Activated T-cell treated with anti-CD3 and anti-CD28 coated beads, Interleukin-2, amount 50 U/mL, for 4 hours (primary cell): Measurements from ENCODE around the gene SERPINA4. TPM values are rescaled to one million over a fixed set of nuclear protein-coding genes. Genes with fewer than 3 reads are reported as not detected.

Experiments used
- ATAC-seq, 2 donors: fragments of 200-7000 bp; cut with Tn5 transposase; one replicate each; pipeline ENCODE4 v1.10.0; 2021
- DNase-seq: peaks from one replicate; pipeline ENCODE4 v3.0.0-alpha.2; 2020
- H3K27me3 Mint-ChIP-seq: one replicate; pipeline ENCODE4 v1.8.0; 2021; ENCODE audit warnings: low read depth, mixed read lengths
- H3K36me3 Mint-ChIP-seq: one replicate; pipeline ENCODE4 v1.8.0; 2022; ENCODE audit warnings: mixed read lengths; ENCODE audit not compliant: insufficient read depth
- H3K4me1 Mint-ChIP-seq: one replicate; pipeline ENCODE4 v1.8.0; 2021; ENCODE audit warnings: low read depth, mixed read lengths
- H3K4me3 Mint-ChIP-seq: one replicate; pipeline ENCODE4 v1.8.0; 2021; ENCODE audit warnings: mild to moderate bottlenecking, moderate library complexity, mixed read lengths
- H3K9me3 Mint-ChIP-seq: one replicate; pipeline ENCODE4 v1.8.0; 2021; ENCODE audit warnings: mixed read lengths
- total RNA-seq, 3 donors: library from RNA; stranded (reverse); gene quantifications; one replicate each; pipeline ENCODE4 v1.2.1, GENCODE V29; 2021

Gene SERPINA4, protein sequence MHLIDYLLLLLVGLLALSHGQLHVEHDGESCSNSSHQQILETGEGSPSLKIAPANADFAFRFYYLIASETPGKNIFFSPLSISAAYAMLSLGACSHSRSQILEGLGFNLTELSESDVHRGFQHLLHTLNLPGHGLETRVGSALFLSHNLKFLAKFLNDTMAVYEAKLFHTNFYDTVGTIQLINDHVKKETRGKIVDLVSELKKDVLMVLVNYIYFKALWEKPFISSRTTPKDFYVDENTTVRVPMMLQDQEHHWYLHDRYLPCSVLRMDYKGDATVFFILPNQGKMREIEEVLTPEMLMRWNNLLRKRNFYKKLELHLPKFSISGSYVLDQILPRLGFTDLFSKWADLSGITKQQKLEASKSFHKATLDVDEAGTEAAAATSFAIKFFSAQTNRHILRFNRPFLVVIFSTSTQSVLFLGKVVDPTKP
- not detected for total RNA-seq

- Mint-ChIP-seq H3K4me3 (no peak within 1 kb of the TSS), H3K9me3 (no peaks in the 10 kb centered on the region), H3K36me3 (no peaks in the 10 kb centered on the region), H3K4me1 (no peaks in the 10 kb centered on the region), H3K27me3 (peaks cover 9% of the 10 kb centered on the region)
- DNase-seq (no peak), ATAC-seq (no peak)
These were observed at the start of gene SERPINA4 for GRCh38 chr14:94560751-94561655. Gene SERPINA4 (plus strand): TSS chr14:94561442. CDS start chr14:94563483, 2,041 bp downstream.

- no peaks in the 10 kb centered on the region for H3K9me3 Mint-ChIP-seq
- H3K4me1 Mint-ChIP-seq: no peaks in the 10 kb centered on the region
- peaks cover 18% of the 10 kb centered on the region for H3K27me3 Mint-ChIP-seq
These were observed 46.9 kb upstream of the SERPINA4 start for GRCh38 chr14:94514351-94514750.

GRCh38 chr14:94515426-94515825 lies 45.8 kb upstream of the SERPINA4 start:
- Mint-ChIP-seq H3K36me3 (no peaks in the 10 kb centered on the region), H3K9me3 (no peaks in the 10 kb centered on the region), H3K27me3 (peaks cover 18% of the 10 kb centered on the region), H3K4me1 (no peaks in the 10 kb centered on the region), H3K4me3 (no peak overlapping the region)
- ATAC-seq: no peak
- DNase-seq: no peak

More at GRCh38 chr14:94514351-94514750, 46.9 kb upstream of the SERPINA4 start:
- Mint-ChIP-seq H3K4me3 (no peak overlapping the region), H3K36me3 (no peaks in the 10 kb centered on the region)
- DNase-seq: no peak
- ATAC-seq: no peak

DNA sequence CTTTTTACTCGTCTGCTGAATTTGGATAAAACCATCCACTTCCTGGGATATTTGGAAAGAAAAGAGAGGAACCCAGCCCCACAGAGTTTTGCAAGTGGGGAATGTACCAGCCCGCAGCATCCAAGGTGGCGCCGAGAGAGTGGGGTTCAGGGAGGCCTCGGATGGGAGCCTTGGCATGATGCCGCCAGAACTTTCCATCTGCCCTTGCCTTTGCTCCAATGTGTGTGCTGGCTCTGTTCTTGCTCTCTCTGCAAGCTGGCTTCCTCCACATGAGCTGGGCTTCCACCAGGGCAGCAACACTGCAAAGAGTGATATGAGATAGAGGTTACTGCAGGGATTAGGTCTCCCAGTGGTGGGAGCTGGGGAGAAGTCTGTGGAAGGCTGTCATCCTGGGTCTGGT lies 45.4 kb upstream of the SERPINA4 start:
- Mint-ChIP-seq H3K36me3 (no peaks in the 10 kb centered on the region), H3K4me1 (no peaks in the 10 kb centered on the region)

GRCh38 chr14:94517248-94517640 lies 44.0 kb upstream of the SERPINA4 start:
- Mint-ChIP-seq H3K4me3 (no peak overlapping the region), H3K9me3 (no peaks in the 10 kb centered on the region), H3K36me3 (no peaks in the 10 kb centered on the region), H3K4me1 (no peaks in the 10 kb centered on the region), H3K27me3 (peaks cover 12% of the 10 kb centered on the region)
- ATAC-seq: no peak
- no peak for DNase-seq

More for the DNA sequence above, 45.4 kb upstream of the SERPINA4 start:
- no peak overlapping the region for H3K4me3 Mint-ChIP-seq
- H3K9me3 Mint-ChIP-seq: no peaks in the 10 kb centered on the region
- peaks cover 14% of the 10 kb centered on the region for H3K27me3 Mint-ChIP-seq
- DNase-seq (no peak), ATAC-seq (no peak)

DNA sequence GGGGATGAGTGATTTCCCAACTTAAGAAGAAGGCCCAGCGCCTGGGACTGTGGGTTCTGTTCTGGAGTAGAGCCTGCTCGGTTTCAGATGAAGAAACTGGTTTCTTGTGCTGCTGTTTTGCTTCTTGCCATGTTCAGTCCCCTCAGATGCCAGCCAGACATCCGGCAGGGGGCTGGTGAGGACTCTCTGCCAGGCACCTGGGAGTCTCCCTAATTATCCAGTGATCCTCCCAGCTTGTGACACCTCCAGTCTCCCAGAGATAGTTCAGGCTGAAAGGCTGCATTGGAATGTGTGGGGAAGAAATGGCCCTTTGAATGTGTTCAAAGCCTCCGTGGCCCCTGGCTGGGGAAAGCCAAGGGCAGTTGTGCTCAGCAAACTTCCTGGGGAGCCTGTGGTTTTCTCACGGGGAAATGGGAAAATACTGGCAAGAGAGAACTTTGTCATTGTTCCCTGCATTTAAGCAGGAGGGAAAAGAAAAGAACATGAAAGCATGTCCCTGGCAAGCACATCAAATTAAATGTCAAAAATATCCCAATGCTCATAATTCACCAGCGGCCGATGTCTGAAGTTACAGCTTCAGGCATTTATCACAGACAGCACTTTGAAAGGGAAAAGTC lies 43.5 kb upstream of the SERPINA4 start:
- DNase-seq (no peak), ATAC-seq (no peak)
- peaks cover 12% of the 10 kb centered on the region for H3K27me3 Mint-ChIP-seq
- H3K4me3 Mint-ChIP-seq: no peak overlapping the region
- H3K36me3 Mint-ChIP-seq: no peaks in the 10 kb centered on the region
- H3K4me1 Mint-ChIP-seq: no peaks in the 10 kb centered on the region
- no peaks in the 10 kb centered on the region for H3K9me3 Mint-ChIP-seq

DNA sequence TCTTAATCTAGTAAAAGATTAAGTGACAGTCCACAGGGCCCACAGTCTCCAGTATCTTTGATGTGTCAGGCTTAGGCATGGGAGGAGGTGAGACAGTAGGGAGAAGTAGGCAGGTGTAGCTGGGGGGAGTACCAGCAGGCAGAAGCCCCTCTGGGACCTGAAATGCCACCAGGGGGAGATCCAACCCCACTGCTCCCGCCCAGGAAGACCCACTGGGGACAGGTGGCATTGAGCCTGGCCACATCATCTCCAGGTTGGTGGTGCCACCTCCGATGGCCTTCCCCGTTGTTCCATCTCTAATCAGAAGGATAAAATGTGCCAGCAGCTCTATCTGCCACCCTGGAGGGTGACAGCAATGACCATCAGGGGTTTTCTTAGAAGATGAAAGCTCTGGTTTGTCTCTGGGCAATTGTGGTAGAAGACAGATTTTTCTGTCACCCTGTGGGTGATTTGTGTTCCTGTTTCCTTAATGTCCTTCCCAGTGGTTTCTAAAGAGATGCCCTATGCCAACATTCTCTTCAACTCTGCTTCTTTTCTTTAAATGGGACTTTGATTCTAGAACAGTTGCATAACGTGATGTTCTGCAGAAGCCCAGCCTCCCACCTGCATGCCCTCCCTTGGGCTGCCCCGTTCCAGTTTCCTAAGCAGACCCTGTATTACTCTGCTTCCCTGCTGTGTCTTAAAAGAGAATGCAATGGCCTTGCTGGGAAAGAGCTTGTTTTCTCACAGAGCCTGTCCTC lies 39.7 kb upstream of the SERPINA4 start:
- Mint-ChIP-seq H3K36me3 (no peaks in the 10 kb centered on the region), H3K4me3 (no peak overlapping the region), H3K27me3 (peaks cover 14% of the 10 kb centered on the region), H3K9me3 (no peaks in the 10 kb centered on the region), H3K4me1 (no peaks in the 10 kb centered on the region)
- ATAC-seq (no peak), DNase-seq (no peak)

GRCh38 chr14:94522115-94522724 lies 39.0 kb upstream of the SERPINA4 start:
- ATAC-seq (no peak), DNase-seq (no peak)
- peaks cover 18% of the 10 kb centered on the region for H3K27me3 Mint-ChIP-seq
- no peaks in the 10 kb centered on the region for H3K9me3 Mint-ChIP-seq
- H3K4me1 Mint-ChIP-seq: no peaks in the 10 kb centered on the region
- H3K4me3 Mint-ChIP-seq: no peak overlapping the region
- H3K36me3 Mint-ChIP-seq: no peaks in the 10 kb centered on the region

DNA sequence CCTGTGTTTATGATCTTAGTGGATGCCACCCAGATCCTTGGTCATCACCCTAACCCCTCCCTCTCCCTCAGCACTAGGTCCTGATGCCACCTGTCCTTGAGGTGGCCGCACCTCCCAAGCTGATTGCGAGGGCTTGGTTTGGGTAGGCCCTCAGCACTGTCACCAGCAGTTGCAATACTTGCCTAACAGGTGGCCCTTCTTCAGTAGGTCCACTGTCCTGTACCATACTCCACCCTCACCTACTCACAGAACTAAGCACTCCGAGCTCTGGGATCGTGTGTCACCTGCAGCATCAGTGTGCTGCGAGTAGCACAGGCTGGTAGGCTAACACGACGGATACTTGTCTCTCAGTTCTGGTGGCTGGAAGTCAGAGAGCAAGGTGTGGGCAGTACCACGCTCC lies 38.0 kb upstream of the SERPINA4 start:
- H3K4me3 Mint-ChIP-seq: no peak overlapping the region
- H3K4me1 Mint-ChIP-seq: no peaks in the 10 kb centered on the region
- DNase-seq: no peak
- no peaks in the 10 kb centered on the region for H3K36me3 Mint-ChIP-seq
- ATAC-seq: no peak
- no peaks in the 10 kb centered on the region for H3K9me3 Mint-ChIP-seq
- peaks cover 20% of the 10 kb centered on the region for H3K27me3 Mint-ChIP-seq

GRCh38 chr14:94524093-94524492 lies 37.1 kb upstream of the SERPINA4 start:
- DNase-seq (no peak), ATAC-seq (no peak)
- Mint-ChIP-seq H3K9me3 (no peaks in the 10 kb centered on the region), H3K4me3 (no peak overlapping the region), H3K4me1 (no peaks in the 10 kb centered on the region), H3K36me3 (no peaks in the 10 kb centered on the region), H3K27me3 (peaks cover 20% of the 10 kb centered on the region)

GRCh38 chr14:94531187-94531586 lies 30.1 kb upstream of the SERPINA4 start:
- DNase-seq (no peak), ATAC-seq (no peak)
- Mint-ChIP-seq H3K9me3 (peaks cover 4% of the 10 kb centered on the region), H3K36me3 (no peaks in the 10 kb centered on the region), H3K4me3 (no peak overlapping the region), H3K4me1 (no peaks in the 10 kb centered on the region), H3K27me3 (peaks cover 7% of the 10 kb centered on the region)

GRCh38 chr14:94532447-94532846 lies 28.8 kb upstream of the SERPINA4 start:
- ATAC-seq: no peak
- Mint-ChIP-seq H3K36me3 (no peaks in the 10 kb centered on the region), H3K9me3 (peaks cover 4% of the 10 kb centered on the region), H3K4me1 (no peaks in the 10 kb centered on the region), H3K4me3 (no peak overlapping the region), H3K27me3 (peaks cover under 1% of the 10 kb centered on the region)
- DNase-seq: no peak

- Mint-ChIP-seq H3K9me3 (peaks cover 4% of the 10 kb centered on the region), H3K27me3 (peaks cover 3% of the 10 kb centered on the region), H3K4me1 (no peaks in the 10 kb centered on the region), H3K36me3 (no peaks in the 10 kb centered on the region), H3K4me3 (no peak overlapping the region)
- DNase-seq (no peak), ATAC-seq (no peak)
These were observed 25.7 kb upstream of the SERPINA4 start for GRCh38 chr14:94535506-94535905.
